GM23338 (cell line): ENCODE data around the gene TMEM218. TPM values are rescaled to one million over a fixed set of nuclear protein-coding genes. Genes with fewer than 3 reads are reported as not detected.

Experiments
- ATAC-seq: fragments of 200-7000 bp; cut with Tn5 transposase; 3 replicates; pipeline ENCODE4 v1.9.1; 2020
- DNase-seq: peaks from one replicate; pipeline ENCODE4 v3.0.0-alpha.2; 2015; ENCODE audit warnings: low spot score
- H2AFZ ChIP-seq: fragments of 200-600 bp; sonication (generic); 2 replicates; pipeline ENCODE4 v1.8.0; 2016; ENCODE audit warnings: antibody characterized with exemption, mild to moderate bottlenecking, moderate library complexity
- H3F3A ChIP-seq: fragments of 200-600 bp; sonication (generic); replicated peaks from 2 replicates; pipeline ENCODE4 v1.8.0; 2017; ENCODE audit warnings: antibody characterized with exemption, mixed run types, low read depth
- H3K27ac ChIP-seq: fragments of 200-600 bp; sonication (generic); 2 replicates; pipeline ENCODE4 v1.6.1; 2016; ENCODE audit warnings: low read depth
- H3K27me3 ChIP-seq: fragments of 200-600 bp; sonication (generic); 2 replicates; pipeline ENCODE4 v1.8.0; 2016; ENCODE audit warnings: mild to moderate bottlenecking, mixed run types, moderate library complexity; ENCODE audit not compliant: insufficient read depth
- H3K36me3 ChIP-seq: fragments of 200-600 bp; sonication (generic); 2 replicates; pipeline ENCODE4 v1.8.0; 2016; ENCODE audit warnings: mild to moderate bottlenecking; ENCODE audit not compliant: insufficient read depth
- H3K4me1 ChIP-seq: fragments of 200-600 bp; sonication (generic); 2 replicates; pipeline ENCODE4 v1.8.0; 2016; ENCODE audit warnings: mild to moderate bottlenecking, moderate library complexity; ENCODE audit not compliant: insufficient read depth
- H3K4me2 ChIP-seq: fragments of 200-600 bp; sonication (generic); 2 replicates; pipeline ENCODE4 v1.7.1; 2017; ENCODE audit warnings: mixed run types
- H3K4me3 ChIP-seq: fragments of 200-600 bp; sonication (generic); 2 replicates; pipeline ENCODE4 v1.6.1; 2016; ENCODE audit warnings: mixed run types
- H3K79me2 ChIP-seq: fragments of 200-600 bp; sonication (generic); replicated peaks from 2 replicates; pipeline ENCODE4 v1.8.0; 2017; ENCODE audit warnings: mild to moderate bottlenecking; ENCODE audit not compliant: insufficient read depth
- H3K9me2 ChIP-seq: fragments of 200-600 bp; sonication (generic); 2 replicates; pipeline ENCODE4 v1.8.0; 2017; ENCODE audit not compliant: insufficient read depth
- H4K20me1 ChIP-seq: fragments of 200-600 bp; sonication (generic); replicated peaks from 2 replicates; pipeline ENCODE4 v1.8.0; 2017; ENCODE audit warnings: mild to moderate bottlenecking; ENCODE audit not compliant: insufficient read depth
- H3K27ac Mint-ChIP-seq: 2 replicates; pipeline ENCODE4 v1.8.0; 2020; ENCODE audit warnings: inconsistent platforms, mild to moderate bottlenecking, moderate library complexity, mixed read lengths
- H3K27me3 Mint-ChIP-seq: 3 replicates; pipeline ENCODE4 v1.8.0; 2022; ENCODE audit warnings: low read depth, mild to moderate bottlenecking, moderate library complexity, mixed read lengths, inconsistent platforms; ENCODE audit not compliant: insufficient read depth, poor library complexity
- H3K36me3 Mint-ChIP-seq: 3 replicates; pipeline ENCODE4 v1.8.0; 2021; ENCODE audit warnings: low read depth, mild to moderate bottlenecking, inconsistent platforms, moderate library complexity, mixed read lengths
- H3K4me1 Mint-ChIP-seq: 3 replicates; pipeline ENCODE4 v1.8.0; 2020; ENCODE audit warnings: mild to moderate bottlenecking, inconsistent platforms, mixed read lengths
- H3K4me3 Mint-ChIP-seq: 3 replicates; pipeline ENCODE4 v1.8.0; 2021; ENCODE audit warnings: moderate library complexity, mild to moderate bottlenecking, inconsistent platforms, mixed read lengths
- H3K9me3 Mint-ChIP-seq: 3 replicates; pipeline ENCODE4 v1.8.0; 2020; ENCODE audit warnings: moderate library complexity, mild to moderate bottlenecking, inconsistent platforms, mixed read lengths
- CREB1 ChIP-seq: fragments of 250-450 bp; sonication (Bioruptor Pico); IDR thresholded peaks from 2 replicates; pipeline ENCODE4 v1.5.0; 2020; ENCODE audit warnings: low read depth, mild to moderate bottlenecking, moderate library complexity
- ETS1 ChIP-seq: IDR thresholded peaks from 2 replicates; pipeline ENCODE4 v1.6.1; 2016; ENCODE audit warnings: antibody characterized with exemption
- EZH2phosphoT487 ChIP-seq: fragments of 200-600 bp; sonication (generic); IDR thresholded peaks from one replicate; pipeline ENCODE4 v1.8.1; 2018; ENCODE audit warnings: antibody characterized with exemption; ENCODE audit not compliant: unreplicated experiment
- JUNB ChIP-seq: IDR thresholded peaks from one replicate; pipeline ENCODE4 v1.6.1; 2016; ENCODE audit warnings: antibody characterized with exemption; ENCODE audit not compliant: unreplicated experiment
- NANOG ChIP-seq: IDR thresholded peaks from 2 replicates; pipeline ENCODE4 v1.6.1; 2016; ENCODE audit warnings: antibody characterized with exemption, borderline replicate concordance
- POLR2AphosphoS5 ChIP-seq: IDR thresholded peaks from 2 replicates; pipeline ENCODE4 v1.6.1; 2016; ENCODE audit warnings: antibody characterized with exemption, low read depth
- REST ChIP-seq: IDR thresholded peaks from one replicate; pipeline ENCODE4 v1.6.1; 2018; ENCODE audit warnings: antibody characterized with exemption; ENCODE audit not compliant: unreplicated experiment
- STAT1 ChIP-seq: IDR thresholded peaks from one replicate; pipeline ENCODE4 v1.6.1; 2016; ENCODE audit warnings: antibody characterized with exemption; ENCODE audit not compliant: unreplicated experiment
- ZNF114 ChIP-seq: fragments of 250-450 bp; sonication (Bioruptor Pico); IDR thresholded peaks from 2 replicates; pipeline ENCODE4 v1.5.0; 2020; ENCODE audit warnings: mild to moderate bottlenecking, moderate library complexity
- ZNF331 ChIP-seq: fragments of 250-450 bp; sonication (Bioruptor Pico); IDR thresholded peaks from 2 replicates; pipeline ENCODE4 v1.5.0; 2020; ENCODE audit warnings: low read depth, mild to moderate bottlenecking, moderate library complexity
- polyA plus RNA-seq: library from polyadenylated mRNA; unstranded; fragments of >200 nt; fragmentation: Nextera tagmentation; extraction: Ambion mirVana; gene quantifications from 2 replicates; pipeline ENCODE4 v1.2.1, GENCODE V29; 2016
- total RNA-seq: library from RNA; depleted of rRNA; stranded (reverse); fragments of >200 nt; shearing (Covaris generic); gene quantifications from 2 replicates; pipeline ENCODE4 v1.2.3, GENCODE V29; 2014

The TMEM218 gene
- total and polyA plus RNA-seq, 2 experiments from 2014 or later = 23.7 to 24.2 TPM

GRCh38 chr11:125084761-125085231 lies 26.6 kb downstream of the TMEM218 start:
- Histone ChIP-seq H3K4me3 (no peak overlapping the region), H3F3A (no peaks in the 10 kb centered on the region), H3K4me1 (no peaks in the 10 kb centered on the region), H3K9me2 (no peaks in the 10 kb centered on the region), H3K4me2 (no peak overlapping the region), H2AFZ (no peak overlapping the region), H3K79me2 (no peaks in the 10 kb centered on the region), H3K36me3 (no peaks in the 10 kb centered on the region), H3K27me3 (no peaks in the 10 kb centered on the region), H3K27ac (no peak overlapping the region), H4K20me1 (no peaks in the 10 kb centered on the region)
- Mint-ChIP-seq H3K27me3 (peaks cover 7% of the 10 kb centered on the region), H3K4me3 (no peak overlapping the region), H3K36me3 (no peaks in the 10 kb centered on the region; the same call in 2 of the 3 replicates), H3K9me3 (no peaks in the 10 kb centered on the region), H3K4me1 (no peaks in the 10 kb centered on the region; the same call in 1 of the 3 replicates), H3K27ac (no peak overlapping the region)
- ATAC-seq (no peak), DNase-seq (no peak)
- TF ChIP-seq ZNF331 (CRISPR knock-in tag) = no peak
- TF ChIP-seq POLR2AphosphoS5 = no peak
- no peak for TF ChIP-seq ZNF114 (CRISPR knock-in tag)
- TF ChIP-seq REST = no peak
- TF ChIP-seq EZH2phosphoT487 = no peak
- TF ChIP-seq JUNB = no peak
- no peak for TF ChIP-seq ETS1

GRCh38 chr11:125084057-125084416 lies 27.4 kb downstream of the TMEM218 start:
- Mint-ChIP-seq H3K27ac (no peak overlapping the region), H3K4me1 (no peaks in the 10 kb centered on the region; the same call in 1 of the 3 replicates), H3K36me3 (no peaks in the 10 kb centered on the region; the same call in 2 of the 3 replicates), H3K4me3 (no peak overlapping the region), H3K27me3 (peaks cover 7% of the 10 kb centered on the region), H3K9me3 (no peaks in the 10 kb centered on the region)
- Histone ChIP-seq H4K20me1 (no peaks in the 10 kb centered on the region), H3K4me2 (no peak overlapping the region), H3K27me3 (no peaks in the 10 kb centered on the region), H3K27ac (no peak overlapping the region), H3F3A (no peaks in the 10 kb centered on the region), H2AFZ (no peak overlapping the region), H3K4me1 (no peaks in the 10 kb centered on the region), H3K4me3 (no peak overlapping the region), H3K36me3 (no peaks in the 10 kb centered on the region), H3K79me2 (no peaks in the 10 kb centered on the region), H3K9me2 (no peaks in the 10 kb centered on the region)
- DNase-seq = no peak
- no peak for ATAC-seq
- TF ChIP-seq CREB1 (CRISPR knock-in tag) (no peak), ZNF331 (CRISPR knock-in tag) (no peak), ETS1 (no peak), STAT1 (no peak), EZH2phosphoT487 (no peak), NANOG (no peak), REST (no peak)
